GM19025 (cell line): ENCODE results near the gene SCARF1.

Source experiments
- ATAC-seq: cut with Tn5 transposase; IDR thresholded peaks from one replicate; pipeline ENCODE4 v1.9.1; 2021; ENCODE audit warnings: mild to moderate bottlenecking, low read depth, moderate library complexity; ENCODE audit not compliant: unreplicated experiment

The SCARF1 gene

DNA sequence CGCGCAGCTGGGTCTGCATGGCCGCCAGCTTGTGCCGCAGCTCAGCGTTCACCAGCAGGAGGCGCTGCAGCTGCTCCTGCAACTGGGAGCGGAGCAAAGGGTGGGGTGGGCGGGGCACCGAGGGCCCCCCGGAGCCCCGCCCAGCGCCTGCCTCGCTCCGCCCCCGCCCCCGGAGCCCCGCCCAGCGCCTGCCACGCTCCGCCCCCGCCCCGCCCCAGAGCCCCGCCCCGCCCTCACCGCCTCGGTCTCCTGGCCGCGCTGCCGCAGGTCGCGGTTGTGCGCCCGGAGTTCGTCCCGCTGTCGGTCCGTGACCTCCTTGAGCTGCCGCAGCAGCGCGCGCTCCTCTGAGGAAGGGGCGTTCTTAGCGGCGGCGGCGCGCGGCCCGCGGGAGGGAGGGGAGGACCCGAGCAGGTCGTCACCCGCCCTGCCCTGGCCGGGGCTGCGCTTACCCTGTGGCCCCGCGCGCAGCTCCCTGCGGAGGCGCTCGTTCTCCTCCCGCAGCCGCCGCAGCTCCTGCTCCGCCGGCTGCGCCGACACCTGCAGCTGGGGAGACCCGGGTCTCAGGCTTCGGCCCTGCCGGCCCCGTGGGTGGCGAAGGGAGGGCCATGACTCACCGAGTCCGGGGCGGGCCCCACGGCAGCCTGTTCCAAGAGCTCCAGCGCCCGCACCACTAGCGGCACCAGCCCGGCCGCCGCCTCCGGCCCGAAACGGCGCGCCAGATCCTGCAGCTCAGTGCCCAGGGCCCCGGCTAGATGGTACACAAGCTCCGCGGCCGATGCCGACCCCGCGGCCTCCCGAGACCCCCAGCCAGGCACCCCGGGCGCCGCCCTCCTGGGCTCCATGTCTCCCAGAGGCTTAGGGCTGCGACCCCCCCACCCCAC, 3.7 kb upstream of the SCARF1 start:
- peak; percentile 39 for ATAC-seq

DNA sequence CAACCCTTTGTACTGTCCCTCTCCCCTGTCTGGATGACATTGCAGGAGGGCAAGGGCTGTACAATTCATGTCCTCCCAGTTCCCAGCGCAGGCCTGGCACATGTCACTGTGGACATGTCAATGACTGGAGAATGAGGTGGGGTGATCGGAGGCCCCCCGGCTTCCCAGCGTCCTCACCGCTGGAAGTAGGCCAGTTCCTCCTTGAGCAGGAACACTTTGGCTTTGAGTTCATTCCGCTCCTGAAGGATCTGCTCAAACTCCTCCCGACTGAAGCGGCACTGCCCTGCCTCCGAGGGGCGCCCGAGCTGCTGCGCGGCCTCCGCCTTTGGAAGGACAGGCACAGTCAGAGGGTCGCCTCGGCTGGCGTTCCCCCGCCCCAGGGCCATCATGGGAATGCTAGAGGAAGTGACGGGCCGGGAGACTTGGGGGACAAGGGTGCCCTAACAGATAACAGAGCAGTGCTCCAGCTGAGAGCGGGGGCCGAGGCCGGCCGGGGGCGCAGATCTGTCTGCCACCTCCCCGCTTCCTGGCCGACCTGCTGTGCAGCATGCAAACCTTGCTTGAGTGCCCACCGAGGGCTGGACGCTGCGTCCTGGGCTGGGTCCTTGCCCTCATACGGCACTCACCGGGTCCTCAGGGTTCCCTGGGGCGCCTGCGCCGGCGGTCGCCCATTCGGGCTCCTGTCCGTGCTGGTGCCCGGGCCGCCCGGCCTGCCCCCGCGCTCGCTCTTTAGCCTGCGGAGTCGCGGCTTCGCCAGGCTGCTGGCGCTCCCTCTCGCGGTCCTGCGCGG, 2.8 kb upstream of the SCARF1 start:
- peak; percentile 60 for ATAC-seq

DNA sequence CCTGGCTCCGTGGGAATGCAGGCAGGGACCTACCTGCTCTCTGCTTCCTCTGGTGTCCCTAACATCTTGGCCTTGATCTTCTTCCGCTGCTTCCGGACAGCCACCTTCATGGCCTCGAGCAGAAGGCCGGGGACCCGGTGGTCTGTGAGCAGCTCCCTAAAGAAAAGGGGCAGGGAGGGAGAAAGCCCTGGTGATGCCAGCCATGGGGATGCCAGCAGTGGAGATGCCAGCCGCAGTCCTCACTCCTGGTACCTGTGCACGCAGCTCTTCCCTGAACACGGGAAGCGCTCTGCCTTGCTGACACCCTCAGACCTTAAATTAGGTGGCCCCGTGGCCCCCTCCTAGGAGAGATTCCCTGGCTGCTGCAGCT, 2.3 kb upstream of the SCARF1 start:
- ATAC-seq, result no peak

DNA sequence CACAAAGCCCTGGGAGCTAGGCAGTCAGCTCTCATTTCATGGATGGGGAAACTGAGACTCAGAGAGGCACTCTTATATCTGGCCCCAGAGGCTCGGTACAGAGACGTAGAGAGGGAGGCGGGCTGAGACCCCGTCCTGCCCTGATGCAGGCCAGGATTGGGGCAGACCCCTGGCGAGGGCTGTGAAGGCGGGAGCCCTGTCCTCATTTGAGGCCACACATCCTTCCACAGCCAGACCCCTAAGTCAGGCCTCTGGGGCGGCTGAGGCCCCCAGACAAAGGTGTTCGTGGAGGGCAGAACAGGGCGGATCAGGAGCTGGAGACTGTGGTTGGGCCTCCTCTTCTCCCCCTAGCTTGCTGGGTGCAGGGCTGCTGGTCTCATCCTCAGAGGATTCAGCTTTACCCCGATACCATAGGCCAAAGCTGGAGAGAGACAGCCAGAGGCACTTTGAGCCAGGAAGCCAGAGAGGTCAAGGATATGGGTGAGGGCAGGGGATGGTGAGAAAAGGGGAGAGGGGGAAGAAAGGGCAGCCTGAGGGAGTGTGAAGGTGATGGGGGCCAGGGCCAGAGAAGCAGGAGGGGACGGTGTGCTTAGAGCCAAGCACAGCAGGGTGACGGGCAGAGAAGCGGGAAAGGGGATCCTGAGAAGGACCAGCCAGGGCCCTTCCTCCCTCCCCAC, 805 bp upstream of the SCARF1 start:
- ATAC-seq, result no peak

DNA sequence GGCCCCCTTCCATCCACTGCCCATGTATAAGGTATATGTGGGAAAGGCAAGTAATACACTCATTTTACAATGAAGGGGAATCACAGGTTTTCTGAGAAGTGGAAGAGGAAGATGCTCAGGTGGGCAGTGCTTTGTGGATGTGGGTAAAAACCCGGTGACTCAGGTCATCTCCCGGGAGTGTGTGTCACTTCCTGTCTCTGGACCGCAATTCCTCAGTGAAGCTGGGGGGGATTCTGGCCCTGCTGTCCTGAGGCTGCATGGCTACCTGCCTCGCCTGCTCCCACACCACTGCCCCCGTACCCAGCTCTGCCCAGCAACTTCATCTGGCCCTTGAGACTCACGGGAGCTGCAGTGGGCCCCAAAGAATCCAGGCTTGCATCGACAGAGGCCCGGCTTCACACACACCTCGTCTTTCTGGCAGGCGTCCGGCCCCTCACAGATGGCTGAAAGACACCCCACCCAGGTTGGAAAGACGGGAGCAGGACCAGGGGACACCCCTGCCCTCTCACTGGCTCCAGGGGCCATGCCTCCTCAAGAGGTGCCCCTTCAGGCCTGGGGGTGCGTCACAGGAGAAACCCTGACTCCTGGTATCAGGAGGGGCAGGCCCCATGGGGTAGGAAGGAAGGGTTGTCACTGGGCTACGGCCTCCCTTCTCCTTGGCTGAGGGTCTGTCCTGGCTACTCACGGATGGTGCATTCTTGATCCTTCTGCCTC, 882 bp downstream of the SCARF1 start:
- ATAC-seq, result no peak

DNA sequence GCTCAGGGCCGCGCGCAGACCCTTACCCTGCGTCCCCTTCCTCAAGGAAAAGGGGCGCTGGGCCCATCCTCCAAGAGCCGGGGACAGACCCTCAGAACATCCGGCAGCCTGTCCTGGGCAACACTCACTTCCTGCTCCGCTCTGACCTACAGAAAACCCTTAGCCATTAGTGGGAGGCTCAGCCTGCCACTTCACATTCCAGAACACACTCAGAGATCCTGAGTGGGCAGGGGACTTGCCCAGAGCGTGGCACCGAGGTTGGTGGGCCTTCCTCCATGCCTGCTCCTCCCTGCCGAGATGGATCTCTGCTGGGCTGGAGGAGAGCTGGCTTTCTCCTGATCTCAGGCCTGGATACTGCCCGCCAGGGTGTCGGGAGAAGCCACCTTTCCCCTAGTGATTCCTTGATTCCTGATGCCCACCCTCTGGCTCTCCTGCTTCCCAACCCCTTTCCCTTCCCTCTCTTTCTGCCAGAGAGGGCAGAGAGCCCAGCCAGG, 1.5 kb downstream of the SCARF1 start:
- ATAC-seq, result no peak

DNA sequence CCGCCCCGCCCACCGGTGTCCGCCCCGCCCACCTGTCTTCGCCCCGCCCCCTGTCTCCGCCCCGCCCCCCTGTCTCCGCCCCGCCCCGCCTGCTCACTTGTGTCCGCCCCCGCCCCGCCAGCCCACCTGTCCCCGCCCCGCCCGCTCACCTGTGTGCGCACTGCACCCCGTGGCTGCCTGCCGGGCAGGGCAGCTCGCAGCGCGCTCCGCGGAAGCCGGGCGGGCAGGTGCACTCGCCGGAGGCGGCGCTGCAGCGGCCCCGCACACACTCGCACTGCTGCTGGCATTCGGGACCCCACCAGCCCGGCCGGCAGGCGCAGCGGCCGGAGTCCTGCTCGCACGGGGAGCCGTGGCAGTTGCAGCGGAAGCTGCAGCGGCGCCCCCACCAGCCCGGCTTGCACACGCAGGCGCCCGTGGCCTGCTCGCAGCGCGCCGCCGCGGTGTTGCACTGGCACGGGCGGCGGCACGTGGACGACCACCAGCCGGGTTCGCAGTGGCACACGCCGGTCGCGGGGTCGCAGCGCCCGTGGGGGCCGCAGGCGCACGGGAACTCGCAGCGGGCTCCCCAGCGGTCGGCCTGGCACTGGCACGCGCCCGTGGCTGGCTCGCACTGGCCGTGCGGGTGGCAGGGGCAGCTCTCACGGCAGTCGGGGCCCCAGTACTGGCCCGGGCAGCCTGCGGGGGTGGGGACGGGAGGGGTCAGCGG, 2.1 kb downstream of the SCARF1 start:
- no peak for ATAC-seq

DNA sequence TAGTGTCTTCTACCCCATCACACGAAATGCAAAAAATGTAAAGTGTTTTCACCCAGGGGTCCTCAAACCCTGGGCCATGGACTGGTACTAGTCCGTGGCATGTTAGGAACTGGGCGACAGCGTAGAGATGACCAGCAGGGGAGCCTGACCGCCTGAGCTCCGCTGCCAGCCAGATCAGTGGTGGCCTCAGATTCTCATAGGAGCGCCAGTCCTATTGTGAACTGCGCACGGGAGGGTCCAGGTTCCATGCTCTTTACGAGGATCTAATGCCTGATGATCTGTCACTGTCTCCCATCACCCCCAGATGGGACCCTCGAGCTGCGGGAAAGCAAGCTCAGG, 4.5 kb downstream of the SCARF1 start:
- ATAC-seq, result no peak

DNA sequence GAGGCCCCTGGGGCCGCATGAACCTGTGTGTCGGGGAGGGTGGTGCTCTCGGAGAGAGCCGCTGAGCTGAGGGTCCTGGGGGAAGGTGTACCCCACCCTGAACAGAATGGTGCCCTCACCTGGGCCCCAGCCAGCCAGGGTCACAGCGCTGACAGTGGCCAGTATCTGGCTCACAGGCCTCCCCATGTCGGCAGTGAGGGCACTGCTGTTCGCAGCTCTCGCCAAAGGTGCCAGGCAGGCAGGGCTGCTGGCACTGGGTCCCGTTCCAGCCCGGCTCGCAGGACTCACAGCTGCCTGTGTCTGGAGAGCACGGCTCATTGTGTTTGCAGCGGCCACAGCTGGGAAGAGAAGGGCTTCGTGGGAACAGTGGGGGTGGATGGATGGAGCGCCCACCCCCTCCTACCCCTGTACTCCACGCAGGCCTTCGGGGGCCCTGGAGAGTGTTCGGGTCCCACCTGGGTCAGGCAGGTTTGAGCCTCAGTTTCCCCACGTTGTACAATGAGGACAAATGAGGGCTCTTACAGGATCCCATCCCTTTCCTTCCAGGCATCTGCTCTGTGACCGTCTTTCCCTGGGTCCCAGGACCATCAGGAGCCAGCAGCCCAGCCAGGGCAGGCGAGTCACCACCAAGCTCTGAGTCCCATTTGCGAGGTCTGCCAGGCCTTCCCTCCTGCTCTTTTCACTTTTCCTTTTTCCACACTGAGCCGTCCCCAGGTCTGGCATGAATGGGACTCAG, 5.0 kb downstream of the SCARF1 start:
- ATAC-seq, result no peak

DNA sequence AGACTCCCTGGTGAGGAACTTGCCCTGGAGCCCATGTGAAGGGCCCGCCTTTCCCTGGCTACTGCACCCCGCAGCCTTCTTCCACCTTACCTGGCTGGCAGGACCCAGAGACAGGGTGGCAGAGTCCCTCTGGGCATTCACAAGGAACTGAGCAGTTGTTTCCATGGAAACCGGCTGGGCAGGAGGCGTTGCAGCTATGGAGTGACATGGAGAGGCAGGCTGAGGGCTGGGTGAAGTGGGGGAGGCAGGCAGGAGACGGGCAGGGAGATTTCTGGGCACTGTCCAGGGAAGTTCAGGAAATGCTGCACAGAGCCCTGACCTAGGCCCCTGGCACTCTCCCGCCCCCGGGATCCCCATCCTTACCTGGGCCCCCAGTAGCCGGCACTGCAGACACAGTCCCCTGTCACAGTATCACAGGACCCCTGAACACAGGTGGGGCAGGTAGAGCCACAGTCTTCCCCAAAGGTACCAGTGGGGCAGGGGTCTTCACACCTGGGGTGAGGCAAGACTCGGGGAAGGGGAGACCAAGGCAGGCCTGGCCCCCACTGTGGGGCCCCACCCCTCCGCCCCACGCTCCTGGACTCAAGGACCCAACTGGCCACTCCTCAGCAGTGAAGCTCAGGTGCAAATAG, 5.9 kb downstream of the SCARF1 start:
- ATAC-seq, result no peak

DNA sequence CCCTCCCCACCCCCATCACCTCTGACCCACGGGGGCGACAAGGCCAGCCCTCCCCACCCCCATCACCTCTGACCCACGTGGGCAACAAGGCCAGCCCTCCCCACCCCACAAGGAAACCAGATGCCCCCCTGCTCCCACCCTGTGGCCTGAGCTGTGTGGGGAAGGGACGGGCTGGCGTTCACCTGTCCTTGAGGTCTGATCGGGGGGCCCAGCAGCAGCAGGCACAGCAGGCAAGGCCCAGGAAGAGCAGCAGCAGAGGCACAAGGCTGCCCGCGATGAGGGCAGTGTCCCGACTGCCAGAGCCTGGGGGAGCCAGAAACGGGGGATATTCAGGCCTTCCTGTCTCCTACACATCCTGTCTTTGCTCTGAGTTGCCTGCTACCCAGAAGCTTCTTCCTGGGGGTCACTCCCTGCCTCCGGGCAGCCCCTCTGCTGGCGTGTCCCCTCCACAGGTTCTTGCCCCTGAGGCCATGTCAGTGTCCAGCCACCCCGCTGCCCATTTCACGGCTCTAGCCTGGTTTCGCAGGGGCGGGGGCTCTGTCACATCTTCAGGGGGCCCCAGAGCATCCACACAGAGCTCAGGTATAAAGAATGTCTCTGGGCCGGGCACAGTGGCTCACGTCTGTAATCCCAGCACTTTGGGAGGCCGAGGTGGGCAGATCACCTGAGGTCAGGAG, 6.8 kb downstream of the SCARF1 start:
- no peak for ATAC-seq

DNA sequence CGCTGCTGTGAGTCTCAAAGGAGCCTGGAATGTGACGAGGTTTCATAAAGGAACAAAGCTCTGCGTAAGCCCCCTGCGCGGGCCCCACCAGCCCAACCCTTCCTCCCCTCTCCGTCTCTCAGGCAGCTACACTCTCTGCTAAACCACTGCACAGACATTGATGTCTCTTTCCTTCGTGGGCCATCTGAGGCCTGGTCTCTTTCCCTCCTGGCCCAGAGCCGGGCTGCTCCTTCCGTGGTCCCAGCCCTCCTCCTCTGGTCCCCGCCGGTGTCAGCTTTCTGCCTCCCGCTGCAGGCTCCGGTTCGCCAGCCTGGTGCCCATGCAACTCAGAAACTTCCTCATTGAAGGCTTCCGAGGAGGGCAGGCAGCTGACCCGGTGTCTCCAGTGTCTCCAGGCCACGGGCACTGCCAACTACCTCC, 7.4 kb downstream of the SCARF1 start:
- ATAC-seq, result no peak

DNA sequence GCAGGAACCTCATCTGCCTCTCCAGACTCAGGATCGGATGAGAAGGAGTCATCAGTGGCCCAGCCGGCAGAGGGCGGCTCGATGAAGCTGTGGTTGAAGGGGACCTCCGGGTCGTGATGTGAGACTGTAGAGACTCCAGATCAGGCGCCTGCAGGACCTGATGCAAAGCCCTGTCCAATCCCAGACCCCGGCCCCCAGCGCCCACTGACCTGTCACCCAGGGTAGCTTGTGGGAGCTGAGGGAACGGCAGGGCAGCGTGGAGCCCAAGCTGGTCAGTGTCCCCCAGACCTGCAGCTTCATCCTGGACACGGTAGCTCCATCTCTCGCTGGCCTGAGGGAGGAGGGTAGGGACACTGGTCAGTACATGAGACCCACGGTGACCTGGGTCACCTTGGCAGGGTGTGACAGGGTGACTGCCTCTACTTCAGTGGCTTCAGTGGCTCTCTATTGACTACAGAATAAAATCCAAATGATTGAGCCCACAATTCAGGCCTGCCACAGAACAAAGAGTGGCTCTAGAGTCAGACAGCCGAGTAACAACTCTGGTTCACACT, 8.7 kb downstream of the SCARF1 start:
- no peak for ATAC-seq

DNA sequence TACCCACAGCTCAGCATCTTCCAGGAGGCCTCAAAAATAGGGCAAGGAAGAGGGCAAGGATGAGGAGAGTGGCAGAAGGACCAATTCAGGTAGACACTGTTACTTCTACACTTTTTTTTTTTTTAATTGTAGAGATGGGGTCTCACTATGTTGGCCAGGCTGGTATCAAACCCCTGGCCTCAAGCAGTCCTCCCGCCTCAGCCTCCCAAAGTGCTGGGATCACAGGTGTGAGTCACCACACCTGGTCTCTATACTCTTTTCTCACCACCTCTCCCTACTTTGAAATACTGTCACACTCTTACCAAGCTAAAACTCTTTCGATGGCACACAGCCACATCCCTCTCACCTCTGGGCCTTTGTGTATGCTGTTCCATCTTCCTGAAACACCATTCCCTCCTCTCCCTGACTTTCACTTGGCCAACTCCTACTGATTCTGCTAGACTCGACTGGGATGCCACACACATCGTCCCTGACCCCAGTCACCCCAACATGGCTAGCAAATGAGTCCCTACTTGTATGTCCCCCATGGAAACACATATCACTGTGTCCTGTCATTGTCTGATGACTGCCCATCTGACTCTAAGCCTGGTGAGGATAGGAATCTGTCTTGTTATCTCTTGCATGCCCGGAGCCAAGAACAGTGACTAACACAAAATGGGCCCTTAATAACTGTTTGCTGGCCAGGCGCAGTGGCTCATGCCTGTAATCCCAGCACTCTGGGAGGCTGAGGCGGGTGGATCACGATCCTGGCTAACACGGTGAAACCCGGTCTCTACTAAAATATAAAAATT, 9.7 kb downstream of the SCARF1 start:
- no peak for ATAC-seq

DNA sequence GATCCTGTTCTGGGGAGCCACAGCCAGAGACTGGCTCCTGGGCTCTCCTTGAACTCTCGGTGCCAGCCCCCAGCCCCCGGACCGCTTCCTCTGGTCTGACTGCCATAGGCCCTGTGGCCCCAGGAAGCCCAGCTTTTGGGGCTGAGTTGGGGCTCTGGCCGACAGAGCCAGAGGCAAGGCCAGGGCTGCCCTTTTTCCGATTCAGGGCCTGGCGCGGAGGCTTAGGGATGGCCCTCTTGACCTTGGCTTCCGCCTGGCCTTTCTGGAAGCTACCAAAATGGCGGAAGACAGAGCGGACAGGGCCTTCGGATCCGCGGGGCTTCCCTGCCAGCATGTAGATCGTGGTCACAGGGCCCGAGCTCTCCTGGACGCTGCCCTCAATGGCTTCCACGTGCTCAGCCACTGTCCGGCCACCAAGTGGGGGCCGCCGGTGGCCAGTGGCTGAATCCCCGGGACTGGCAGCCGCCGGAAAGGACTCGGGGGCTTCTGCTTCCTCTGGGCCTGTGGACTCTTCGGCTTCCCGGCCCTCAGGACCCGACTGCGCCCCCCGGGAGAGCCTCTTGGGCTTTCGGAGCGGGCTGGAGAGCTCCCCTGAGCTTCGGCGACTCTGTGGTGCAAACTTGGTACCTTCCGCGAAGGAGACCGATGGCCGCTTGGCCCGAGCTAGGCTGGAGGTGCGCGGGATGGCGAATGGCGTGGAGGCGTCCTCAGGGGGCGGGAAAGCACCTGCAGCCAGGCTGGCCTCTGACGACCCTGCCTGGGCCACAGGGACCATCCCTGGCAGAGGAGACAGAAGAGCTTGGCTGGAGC, 10.5 kb downstream of the SCARF1 start:
- no peak for ATAC-seq

DNA sequence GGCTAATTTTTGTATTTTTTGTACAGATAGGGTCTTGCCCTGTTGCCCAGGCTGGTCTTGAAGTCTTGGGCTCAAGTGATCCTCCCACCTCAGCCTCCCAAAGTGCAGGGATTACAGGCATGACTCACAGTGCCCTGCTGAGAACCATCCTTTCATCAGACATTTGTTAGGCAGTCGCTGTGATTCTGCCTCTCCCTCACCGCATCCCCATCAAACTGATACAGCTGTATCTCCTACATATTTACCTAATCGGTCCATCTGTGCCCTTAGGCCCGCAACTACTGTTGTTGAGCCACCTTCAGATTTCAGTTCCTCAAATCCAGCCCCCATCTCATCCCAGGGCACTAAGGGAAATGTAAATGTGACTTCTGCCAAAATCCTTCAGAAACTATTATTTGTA, 14.9 kb downstream of the SCARF1 start:
- no peak for ATAC-seq
